Common myeloid progenitor, CD34-positive (primary cell): ENCODE results near the gene GOT2.
A peak's percentile ranks its signal among the peaks of the same experiment; 100 is the strongest.
"Not testable (repeated sequence)": the region's sequence is repeated elsewhere in the genome, so short reads cannot be mapped to it uniquely, and the experiment has no call there.

ENCODE experiments used
- CTCF ChIA-PET: fragments of 350-600 bp; sonication (Branson Sonifier 250); formaldehyde crosslinking; loops from one replicate; lab custom pipeline; 2021; ENCODE audit warnings: antibody characterized with exemption; lab: Charles Lee
- POLR2A ChIA-PET: fragments of 350-600 bp; sonication (Branson Sonifier 250); formaldehyde crosslinking; loops from one replicate; lab custom pipeline; 2021; ENCODE audit warnings: antibody characterized with exemption; lab: Charles Lee
- DNase-seq, 3 donors: peaks; one replicate each; pipeline versions ENCODE4 v3.0.0 to v3.0.0-alpha.2; 2013
- H3K27ac ChIP-seq, 2 experiments: 1 replicate in 1 of 2; 2 replicates in 1 of 2; pipeline ENCODE4 v1.7.0; 2013; ENCODE audit warnings: inconsistent platforms in 2 of 2, low read length in 2 of 2, mild to moderate bottlenecking in 2 of 2, low read depth in 1 of 2, moderate library complexity in 1 of 2; ENCODE audit not compliant: severe bottlenecking in 2 of 2, insufficient read depth in 1 of 2, poor library complexity in 1 of 2
- H3K27me3 ChIP-seq, 5 experiments: replicated peaks in 2 of 5; 1 replicate in 3 of 5; 2 replicates in 2 of 5; pipeline versions ENCODE4 v1.6.1 to v1.7.0; 2013; ENCODE audit warnings: low read length in 4 of 5, mild to moderate bottlenecking in 2 of 5, moderate library complexity in 2 of 5, inconsistent platforms in 1 of 5; ENCODE audit not compliant: insufficient read depth in 5 of 5, control insufficient read depth in 4 of 5
- H3K36me3 ChIP-seq, 4 experiments: 1 replicate in 2 of 4; 2 replicates in 2 of 4; pipeline versions ENCODE4 v1.6.1 to v1.7.0; 2013; ENCODE audit warnings: low read length in 3 of 4, control low read depth in 1 of 4, mild to moderate bottlenecking in 1 of 4; ENCODE audit not compliant: control insufficient read depth in 4 of 4, insufficient read depth in 4 of 4
- H3K4me1 ChIP-seq, 4 experiments: 1 replicate in 3 of 4; 2 replicates in 1 of 4; pipeline versions ENCODE4 v1.6.1 to v1.7.1; 2013; ENCODE audit warnings: low read length in 3 of 4, mild to moderate bottlenecking in 3 of 4, control low read depth in 1 of 4, inconsistent platforms in 1 of 4, moderate library complexity in 1 of 4; ENCODE audit not compliant: control insufficient read depth in 4 of 4, insufficient read depth in 4 of 4; ENCODE audit errors: control extremely low read depth in 1 of 4
- H3K4me3 ChIP-seq, 7 experiments: 1 replicate in 4 of 7; 2 replicates in 3 of 7; pipeline versions ENCODE4 v1.5.1 to v1.7.0; 2013; ENCODE audit warnings: mild to moderate bottlenecking in 7 of 7, low read length in 6 of 7, moderate library complexity in 6 of 7, inconsistent platforms in 2 of 7, low read depth in 2 of 7, control low read depth in 1 of 7; ENCODE audit not compliant: insufficient read depth in 4 of 7, control insufficient read depth in 1 of 7; ENCODE audit errors: extremely low read depth in 1 of 7
- H3K9me3 ChIP-seq, 5 experiments: 1 replicate in 4 of 5; 2 replicates in 1 of 5; pipeline versions ENCODE4 v1.6.1 to v1.7.1; 2013; ENCODE audit warnings: low read length in 4 of 5, mild to moderate bottlenecking in 2 of 5, inconsistent platforms in 1 of 5, low read depth in 1 of 5, moderate library complexity in 1 of 5; ENCODE audit not compliant: control insufficient read depth in 4 of 5, insufficient read depth in 2 of 5; ENCODE audit errors: control extremely low read depth in 1 of 5
- WGBS: methylation state at CpG from one replicate; pipeline ENCODE4 v1.1.5; 2013; ENCODE audit not compliant: insufficient coverage; 5-methylcytosine and 5-hydroxymethylcytosine counted together

Gene GOT2

GRCh38 chr16:58692450-58692849 is 41.7 kb downstream of the GOT2 start:
- no CpG with 5 or more reads among the region's 1 CpG for WGBS
- Histone ChIP-seq H3K36me3 (no peaks in the 10 kb centered on the region), H3K4me1 (no peaks in the 10 kb centered on the region), H3K4me3 (no peak overlapping the region), H3K9me3 (peaks cover 0 to 6% (median 3%) of the 10 kb centered on the region in 5 experiments), H3K27ac (no peak overlapping the region), H3K27me3 (no peaks in the 10 kb centered on the region)
- ChIA-PET POLR2A (no interaction called here), CTCF (interaction anchor here (0.6 kb wide), 1 partner anchor 1837 kb away, joined by 3 read pairs; no protein-coding TSS in a partner anchor)
- DNase-seq: peak in 2 of 3 donors; percentile 8 to 9

- CTCF ChIA-PET: interaction anchor here (1.3 to 1.4 kb wide), 2 partner anchors 12 to 16 kb away, joined by 3 to 4 read pairs; no protein-coding TSS in a partner anchor
- H3K27ac ChIP-seq, H3K4me3 ChIP-seq, POLR2A ChIA-PET, H3K36me3 ChIP-seq, H3K9me3 ChIP-seq, DNase-seq, H3K27me3 ChIP-seq: not testable (repeated sequence)
- H3K4me1 ChIP-seq: peaks cover 0 to 14% (median 13%) of the 10 kb centered on the region in 4 experiments
- WGBS: 90% methylated on average over 4 of the region's 8 CpGs
Measured at GRCh38 chr16:58686985-58687706, 47.0 kb downstream of the GOT2 start.

GRCh38 chr16:58685084-58685449 is 49.0 kb downstream of the GOT2 start:
- Histone ChIP-seq H3K36me3 (peaks cover 0 to 7% (median 5%) of the 10 kb centered on the region in 4 experiments), H3K27me3 (no peaks in the 10 kb centered on the region), H3K27ac (no peak overlapping the region), H3K4me1 (peaks cover 0 to 14% (median 13%) of the 10 kb centered on the region in 4 experiments), H3K9me3 (no peaks in the 10 kb centered on the region), H3K4me3 (peak overlapping the region in 4 of 7 experiments; percentile 85 to 91 (median 86))
- CTCF ChIA-PET: interaction anchor here (0.6 to 1.7 kb wide), 4 partner anchors 13 to 51 kb away, joined by 3 to 5 read pairs (median 4); no protein-coding TSS in a partner anchor
- WGBS: 100% methylated on average over 2 of the region's 6 CpGs
- POLR2A ChIA-PET: no interaction called here
- no peak for DNase-seq

- peaks cover 0 to 14% (median 13%) of the 10 kb centered on the region in 4 experiments for H3K4me1 ChIP-seq
- WGBS: 6% methylated on average over 39 of the region's 41 CpGs
Measured at GRCh38 chr16:58684354-58685083, 49.6 kb downstream of the GOT2 start, which contains the start of gene SLC38A7. TSS of gene SLC38A7 (minus strand) at chr16:58684770. CDS start at chr16:58680126, 4,644 bp downstream.

GRCh38 chr16:58684001-58684353 is 50.1 kb downstream of the GOT2 start:
- H3K36me3 ChIP-seq: peaks cover 0 to 12% (median 8%) of the 10 kb centered on the region in 4 experiments
- ChIA-PET POLR2A (no interaction called here), CTCF (interaction anchor here (0.8 to 1.7 kb wide), 4 partner anchors 15 to 73 kb away, joined by 3 to 5 read pairs (median 4); no protein-coding TSS in a partner anchor)
- H3K4me3 ChIP-seq: peak overlapping the region; percentile 78 to 91 (median 85)
- peak in 2 of 3 donors; percentile 10 to 12 for DNase-seq
- no peaks in the 10 kb centered on the region for H3K27me3 ChIP-seq
- peaks cover 0 to 14% (median 13%) of the 10 kb centered on the region in 4 experiments for H3K4me1 ChIP-seq
- no peaks in the 10 kb centered on the region for H3K9me3 ChIP-seq
- peak overlapping the region; percentile 33 to 80 for H3K27ac ChIP-seq
- 7% methylated on average over 2 of the region's 3 CpGs for WGBS

More at GRCh38 chr16:58684354-58685083, 49.6 kb downstream of the GOT2 start, which contains the start of gene SLC38A7:
- POLR2A ChIA-PET: no interaction called here
- CTCF ChIA-PET: interaction anchor here (0.6 to 1.7 kb wide), 5 partner anchors 13 to 72 kb away, joined by 3 to 5 read pairs (median 4); no protein-coding TSS in a partner anchor
- peak within 1 kb of the TSS; percentile 78 to 91 (median 85) for H3K4me3 ChIP-seq
- H3K27me3 ChIP-seq: no peaks in the 10 kb centered on the region
- H3K27ac ChIP-seq: peak within 1 kb of the TSS; percentile 33 to 80
- DNase-seq: peak; percentile 60 to 78 (median 72)
- no peaks in the 10 kb centered on the region for H3K9me3 ChIP-seq
- peaks cover 0 to 12% (median 8%) of the 10 kb centered on the region in 4 experiments for H3K36me3 ChIP-seq

GRCh38 chr16:58679763-58680162 is 54.4 kb downstream of the GOT2 start:
- H3K27ac ChIP-seq: no peak overlapping the region
- CTCF ChIA-PET: interaction anchor here (2.3 kb wide), 1 partner anchor 77 kb away, joined by 14 read pairs; no protein-coding TSS in a partner anchor
- 98% methylated on average over 16 of the region's 16 CpGs for WGBS

More at GRCh38 chr16:58679763-58680162, 54.4 kb downstream of the GOT2 start:
- POLR2A ChIA-PET: no interaction called here
- Histone ChIP-seq H3K27me3 (no peaks in the 10 kb centered on the region), H3K4me1 (peaks cover 0 to 13% (median 11%) of the 10 kb centered on the region in 4 experiments), H3K9me3 (no peaks in the 10 kb centered on the region), H3K4me3 (no peak overlapping the region), H3K36me3 (peaks cover 0 to 47% (median 26%) of the 10 kb centered on the region in 4 experiments)
- DNase-seq: no peak
